HUES48 (cell line): ENCODE measurements around the gene SLC34A2.
"Not testable (repeated sequence)": the region's sequence is repeated elsewhere in the genome, so short reads cannot be mapped to it uniquely, and the experiment has no call there.

Experiments used
- H3K27ac ChIP-seq: one replicate; pipeline ENCODE4 v1.7.0; 2013; ENCODE audit warnings: low read depth, low read length, inconsistent platforms
- H3K27me3 ChIP-seq: 2 replicates; pipeline ENCODE4 v1.6.1; 2013; ENCODE audit warnings: mild to moderate bottlenecking, low read length; ENCODE audit not compliant: control insufficient read depth, insufficient read depth
- H3K36me3 ChIP-seq: 2 replicates; pipeline ENCODE4 v1.6.1; 2013; ENCODE audit warnings: low read length; ENCODE audit not compliant: control insufficient read depth, insufficient read depth
- H3K4me1 ChIP-seq: 2 replicates; pipeline ENCODE4 v1.6.1; 2013; ENCODE audit warnings: mild to moderate bottlenecking, low read length; ENCODE audit not compliant: control insufficient read depth, insufficient read depth
- H3K4me3 ChIP-seq: 2 replicates; pipeline ENCODE4 v1.5.1; 2013; ENCODE audit warnings: mild to moderate bottlenecking, low read depth, low read length
- H3K9ac ChIP-seq: 2 replicates; pipeline ENCODE4 v1.6.1; 2013; ENCODE audit warnings: mild to moderate bottlenecking, low read depth, low read length, moderate library complexity
- H3K9me3 ChIP-seq: 2 replicates; pipeline ENCODE4 v1.6.1; 2013; ENCODE audit warnings: low read length; ENCODE audit not compliant: control insufficient read depth, insufficient read depth

SLC34A2 gene

GRCh38 chr4:25654971-25655963, at the start of gene SLC34A2:
TSS of gene SLC34A2 (plus strand) at chr4:25655851. CDS start at chr4:25662501, 6,650 bp downstream.
- Histone ChIP-seq H3K9me3 (no peaks in the 10 kb centered on the region), H3K4me3 (peak within 1 kb of the TSS; percentile 60), H3K4me1 (peaks cover 31% of the 10 kb centered on the region), H3K27ac (no peak within 1 kb of the TSS), H3K36me3 (no peaks in the 10 kb centered on the region), H3K9ac (peak within 1 kb of the TSS; percentile 54), H3K27me3 (peaks cover 45% of the 10 kb centered on the region)

GRCh38 chr4:25608644-25609043, 47.0 kb upstream of the SLC34A2 start:
- Histone ChIP-seq H3K27ac (no peak overlapping the region), H3K4me1 (no peaks in the 10 kb centered on the region), H3K36me3 (no peaks in the 10 kb centered on the region), H3K9me3 (no peaks in the 10 kb centered on the region), H3K9ac (no peak overlapping the region), H3K4me3 (no peak overlapping the region), H3K27me3 (no peaks in the 10 kb centered on the region)

GRCh38 chr4:25609976-25610375, 45.7 kb upstream of the SLC34A2 start:
- no peaks in the 10 kb centered on the region for H3K27me3 ChIP-seq
- no peak overlapping the region for H3K27ac ChIP-seq
- no peak overlapping the region for H3K9ac ChIP-seq
- no peaks in the 10 kb centered on the region for H3K4me1 ChIP-seq
- H3K36me3 ChIP-seq: no peaks in the 10 kb centered on the region
- no peaks in the 10 kb centered on the region for H3K9me3 ChIP-seq
- H3K4me3 ChIP-seq: no peak overlapping the region

GRCh38 chr4:25613613-25614012, 42.0 kb upstream of the SLC34A2 start:
- H3K27me3 ChIP-seq, H3K9me3 ChIP-seq, H3K9ac ChIP-seq, H3K4me3 ChIP-seq, H3K36me3 ChIP-seq, H3K4me1 ChIP-seq, H3K27ac ChIP-seq: not testable (repeated sequence)

- no peaks in the 10 kb centered on the region for H3K4me1 ChIP-seq
- no peaks in the 10 kb centered on the region for H3K36me3 ChIP-seq
- no peaks in the 10 kb centered on the region for H3K9me3 ChIP-seq
- no peak overlapping the region for H3K9ac ChIP-seq
- no peak overlapping the region for H3K4me3 ChIP-seq
- H3K27me3 ChIP-seq: no peaks in the 10 kb centered on the region
- no peak overlapping the region for H3K27ac ChIP-seq
Observed at GRCh38 chr4:25614807-25615206, 40.8 kb upstream of the SLC34A2 start.

- H3K4me3 ChIP-seq: no peak overlapping the region
- H3K27ac ChIP-seq: no peak overlapping the region
- H3K4me1 ChIP-seq: no peaks in the 10 kb centered on the region
- no peak overlapping the region for H3K9ac ChIP-seq
- no peaks in the 10 kb centered on the region for H3K27me3 ChIP-seq
- H3K36me3 ChIP-seq: no peaks in the 10 kb centered on the region
- no peaks in the 10 kb centered on the region for H3K9me3 ChIP-seq
Observed at GRCh38 chr4:25621027-25621930, 34.4 kb upstream of the SLC34A2 start.

- no peak overlapping the region for H3K27ac ChIP-seq
- no peak overlapping the region for H3K4me3 ChIP-seq
- H3K9me3 ChIP-seq: no peaks in the 10 kb centered on the region
- H3K36me3 ChIP-seq: no peaks in the 10 kb centered on the region
- no peaks in the 10 kb centered on the region for H3K4me1 ChIP-seq
- no peaks in the 10 kb centered on the region for H3K27me3 ChIP-seq
- H3K9ac ChIP-seq: no peak overlapping the region
Observed at GRCh38 chr4:25624616-25625015, 31.0 kb upstream of the SLC34A2 start.

- Histone ChIP-seq H3K36me3 (no peaks in the 10 kb centered on the region), H3K27me3 (no peaks in the 10 kb centered on the region), H3K4me1 (no peaks in the 10 kb centered on the region), H3K9me3 (no peaks in the 10 kb centered on the region), H3K27ac (no peak overlapping the region), H3K4me3 (no peak overlapping the region), H3K9ac (no peak overlapping the region)
Observed at GRCh38 chr4:25628451-25628850, 27.2 kb upstream of the SLC34A2 start.

- Histone ChIP-seq H3K4me1 (no peaks in the 10 kb centered on the region), H3K9me3 (no peaks in the 10 kb centered on the region), H3K27ac (no peak overlapping the region), H3K4me3 (no peak overlapping the region), H3K36me3 (no peaks in the 10 kb centered on the region), H3K27me3 (no peaks in the 10 kb centered on the region), H3K9ac (no peak overlapping the region)
Observed at GRCh38 chr4:25632135-25632534, 23.5 kb upstream of the SLC34A2 start.

- H3K9ac ChIP-seq: no peak overlapping the region
- no peaks in the 10 kb centered on the region for H3K27me3 ChIP-seq
- no peak overlapping the region for H3K4me3 ChIP-seq
- no peak overlapping the region for H3K27ac ChIP-seq
- no peaks in the 10 kb centered on the region for H3K4me1 ChIP-seq
- no peaks in the 10 kb centered on the region for H3K9me3 ChIP-seq
- no peaks in the 10 kb centered on the region for H3K36me3 ChIP-seq
Observed at GRCh38 chr4:25633541-25633940, 22.1 kb upstream of the SLC34A2 start.

GRCh38 chr4:25635501-25635900, 20.1 kb upstream of the SLC34A2 start:
- Histone ChIP-seq H3K9me3 (no peaks in the 10 kb centered on the region), H3K4me3 (no peak overlapping the region), H3K9ac (no peak overlapping the region), H3K4me1 (no peaks in the 10 kb centered on the region), H3K36me3 (no peaks in the 10 kb centered on the region), H3K27me3 (no peaks in the 10 kb centered on the region), H3K27ac (no peak overlapping the region)
